UCSD-AML1 (cell line): Measurements from ENCODE around the gene DPYD.
"Not testable (repeated sequence)": the region's sequence is repeated elsewhere in the genome, so short reads cannot be mapped to it uniquely, and the experiment has no call there.

Experiments
- DNase-seq: peaks from one replicate; lab custom pipeline; 2025; ENCODE audit not compliant: unreplicated experiment; lab: John Stamatoyannopoulos, UW

Gene DPYD

DNA sequence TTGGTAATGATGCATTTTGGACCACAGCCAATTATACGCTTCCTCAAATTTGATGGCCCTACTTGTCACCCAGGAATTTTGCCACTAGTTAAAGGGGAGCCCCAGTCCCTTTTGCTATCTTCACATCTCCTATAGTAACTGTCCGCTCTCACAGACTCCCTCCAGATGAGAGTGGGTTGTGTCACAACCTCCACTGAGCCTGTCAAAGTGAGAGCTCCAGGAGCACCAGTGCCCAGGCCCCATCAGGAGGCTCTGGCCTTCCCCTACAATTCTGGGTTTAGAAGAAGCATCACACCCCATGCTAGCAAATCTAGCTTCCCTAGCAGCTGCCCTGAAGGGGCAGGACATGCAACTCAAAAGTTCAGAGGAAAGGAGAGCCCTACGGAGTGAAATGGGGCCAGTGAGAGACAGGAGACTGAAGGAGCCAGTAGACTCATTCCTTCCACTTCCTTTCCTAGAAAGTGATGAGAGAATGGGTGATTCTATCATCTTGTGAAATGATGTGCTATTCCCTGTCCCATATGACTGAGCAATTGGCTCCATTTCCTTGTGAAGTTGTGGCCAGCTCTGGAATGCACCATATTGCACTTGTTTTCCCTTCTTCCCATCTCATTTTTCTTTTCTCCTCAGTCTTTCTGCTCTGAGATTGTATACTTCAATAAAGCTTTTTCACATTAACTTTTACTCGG lies 541.3 kb downstream of the DPYD start:
- DNase-seq, result no peak

DNA sequence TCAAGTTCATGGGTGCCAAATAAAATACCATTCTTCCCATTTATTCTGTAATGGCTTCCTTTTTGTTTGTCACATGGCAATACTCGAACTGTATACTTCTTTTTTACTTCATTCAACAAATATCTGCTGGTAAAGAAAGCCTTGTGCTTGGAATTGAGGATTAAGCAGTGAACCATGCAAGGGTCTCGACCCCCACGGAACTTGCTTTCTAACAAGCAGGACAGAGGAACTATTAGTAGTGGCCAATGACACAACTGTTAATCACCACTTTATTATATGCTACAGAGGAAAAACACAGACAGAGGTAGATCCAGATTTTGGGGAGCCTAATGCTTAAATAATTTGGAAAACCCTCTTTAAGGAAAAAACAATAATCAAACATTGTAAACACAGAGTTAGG lies 542.2 kb downstream of the DPYD start:
- no peak for DNase-seq

GRCh38 chr1:97377432-97378034 lies 543.3 kb downstream of the DPYD start:
- DNase-seq, result no peak

- DNase-seq, result no peak
Measured at GRCh38 chr1:97373000-97373399, 547.8 kb downstream of the DPYD start.

DNA sequence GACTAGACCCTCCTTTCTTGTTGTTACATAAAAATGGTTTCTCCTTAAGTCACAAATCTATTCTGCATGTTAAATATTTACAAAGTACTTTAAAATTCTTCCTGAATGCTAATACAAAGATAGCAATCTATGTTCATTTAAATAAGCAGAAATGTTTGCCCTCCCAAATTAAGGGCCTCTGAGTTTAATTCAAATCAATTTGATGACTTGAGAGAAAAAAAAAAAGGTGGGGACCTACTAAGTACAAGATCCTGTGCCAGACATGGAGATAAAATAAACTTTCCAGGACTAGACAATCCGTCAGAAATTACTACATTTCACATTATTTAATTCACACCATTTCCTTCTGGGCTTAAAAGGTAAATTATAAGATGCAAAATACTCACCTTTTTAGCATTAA lies 548.3 kb downstream of the DPYD start:
- DNase-seq, result no peak

- no peak for DNase-seq
Measured at GRCh38 chr1:97368296-97368695, 552.5 kb downstream of the DPYD start.

- DNase-seq, result no peak
Measured at GRCh38 chr1:97366984-97367383, 553.9 kb downstream of the DPYD start.

DNA sequence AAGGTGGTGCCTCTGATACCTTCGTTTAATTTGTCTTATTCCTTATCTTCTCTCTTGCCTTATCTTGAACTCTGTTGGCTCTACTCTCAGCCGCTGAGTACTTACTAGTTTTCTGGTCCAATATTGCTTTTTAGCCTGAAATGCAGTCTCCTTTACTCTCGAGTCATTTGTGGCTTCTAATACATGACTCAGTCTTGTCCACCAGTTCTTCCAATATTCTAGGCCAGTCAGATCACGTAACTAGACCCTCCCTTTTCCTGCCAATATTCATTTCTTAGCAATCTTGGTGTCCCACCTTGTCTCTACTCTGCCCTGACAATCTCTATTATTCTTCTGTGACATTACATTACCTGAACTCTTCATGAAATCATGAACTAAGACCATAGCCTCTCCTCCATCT lies 555.8 kb downstream of the DPYD start:
- no peak for DNase-seq

DNA sequence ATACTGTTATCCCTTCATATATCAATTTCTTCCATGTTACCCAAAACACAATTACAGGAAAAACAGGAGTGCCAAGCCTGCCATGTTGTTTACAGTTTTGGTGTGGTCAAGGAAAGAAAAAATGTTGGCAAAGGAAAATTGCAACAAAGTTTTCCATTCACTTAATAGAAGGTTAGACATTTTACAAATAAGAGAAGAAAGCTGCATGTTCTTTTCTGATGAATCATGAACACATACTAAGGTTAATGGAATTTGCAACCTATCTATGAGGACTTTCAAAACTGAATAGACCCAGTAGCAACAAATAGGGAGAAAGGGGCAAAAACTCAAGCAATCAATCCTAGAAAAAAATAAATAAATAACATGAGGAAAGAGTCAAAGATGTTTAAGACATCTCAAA lies 556.7 kb downstream of the DPYD start:
- DNase-seq, result no peak

DNA sequence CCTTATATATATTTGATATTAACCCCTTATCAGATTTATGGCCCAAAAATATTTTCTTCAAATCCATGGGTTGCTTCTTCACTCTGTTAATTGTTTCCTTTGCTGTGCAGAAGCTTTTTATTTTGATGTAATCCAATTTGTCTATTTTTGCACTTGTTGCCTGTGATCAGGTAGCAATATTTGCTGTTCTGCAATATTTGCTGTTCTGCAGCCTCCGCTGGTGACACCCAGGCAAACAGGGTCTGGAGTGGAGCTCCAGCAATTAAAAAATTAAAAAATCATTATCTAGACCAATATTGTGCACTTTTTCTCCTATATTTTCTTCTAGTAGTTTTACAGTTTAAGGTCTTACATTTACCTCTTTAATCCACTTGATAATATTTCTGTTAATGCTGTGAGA lies 564.5 kb downstream of the DPYD start:
- DNase-seq, result no peak

- no peak for DNase-seq
Measured at GRCh38 chr1:97352936-97353382, 567.9 kb downstream of the DPYD start.

GRCh38 chr1:97351846-97352245 lies 569.0 kb downstream of the DPYD start:
- DNase-seq, result no peak

DNA sequence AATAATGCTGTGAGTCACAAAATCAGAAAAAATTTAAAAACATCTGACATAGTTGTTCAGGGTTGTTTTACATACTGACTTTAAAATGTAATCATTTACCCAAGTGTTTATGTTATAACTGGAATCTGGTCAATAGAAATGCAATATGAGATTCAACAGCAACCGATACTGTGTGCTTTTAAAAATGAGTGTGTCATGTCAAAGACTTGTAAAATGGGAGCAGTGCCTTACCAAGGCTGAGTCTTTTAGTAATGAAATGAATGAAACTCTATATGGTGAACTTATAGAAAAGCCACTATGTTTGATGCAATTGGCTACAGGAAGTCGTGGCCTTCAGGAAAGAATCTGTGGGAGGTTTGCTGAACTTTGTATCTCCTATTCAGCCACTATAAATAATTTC lies 570.2 kb downstream of the DPYD start:
- DNase-seq, result no peak

- no peak for DNase-seq
Measured at GRCh38 chr1:97350241-97350640, 570.6 kb downstream of the DPYD start.

- DNase-seq, result not testable (repeated sequence)
Measured at GRCh38 chr1:97349794-97350193, 571.0 kb downstream of the DPYD start.

GRCh38 chr1:97348599-97349265 lies 572.1 kb downstream of the DPYD start:
- no peak for DNase-seq

DNA sequence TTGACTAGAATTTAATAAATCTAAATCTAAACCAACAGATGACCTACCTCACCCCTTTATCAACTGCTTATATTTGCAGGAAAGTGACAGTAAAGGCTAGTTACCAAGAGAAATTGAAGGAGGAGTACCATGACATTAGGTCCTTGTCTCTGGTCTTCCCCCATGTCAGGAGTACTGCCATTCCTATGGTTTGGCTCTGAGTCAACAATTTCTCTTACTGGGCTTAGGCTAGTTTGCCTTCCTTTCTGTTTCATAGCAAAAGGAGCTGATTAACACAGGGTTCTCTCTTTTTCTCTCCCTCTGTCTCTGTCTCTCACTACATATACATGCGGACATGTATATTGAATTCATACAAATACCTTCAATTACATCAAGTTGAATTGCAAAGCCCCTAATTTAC lies 579.9 kb downstream of the DPYD start:
- no peak for DNase-seq

DNA sequence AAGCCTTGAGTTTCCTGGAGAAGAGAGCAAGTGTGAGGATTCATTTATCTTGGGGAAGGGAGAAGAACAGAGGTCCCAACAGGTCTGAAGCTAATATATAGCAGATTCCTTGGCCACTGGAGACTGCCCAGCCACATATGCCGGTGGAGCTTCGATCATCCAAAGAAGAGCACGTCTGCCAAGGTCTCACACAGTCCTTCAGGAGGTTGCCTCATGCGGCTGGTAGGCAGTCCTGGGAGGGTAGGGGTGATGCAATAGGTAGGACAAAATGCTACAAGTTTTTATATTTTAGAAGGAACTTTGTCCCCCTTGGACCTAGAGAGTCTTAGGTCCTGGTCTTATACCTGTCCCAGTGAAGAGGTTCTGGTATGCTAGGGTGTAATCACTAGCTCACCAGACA lies 582.5 kb downstream of the DPYD start:
- no peak for DNase-seq

GRCh38 chr1:97337250-97338030 lies 583.4 kb downstream of the DPYD start:
- no peak for DNase-seq

- DNase-seq, result no peak
Measured at GRCh38 chr1:97334454-97334853, 586.4 kb downstream of the DPYD start.

- DNase-seq, result no peak
Measured at GRCh38 chr1:97332716-97333115, 588.1 kb downstream of the DPYD start.

GRCh38 chr1:97331165-97331564 lies 589.7 kb downstream of the DPYD start:
- DNase-seq, result no peak
